SJSA1 (cell line): ENCODE measurements around the gene OCA2. TPM values are rescaled to one million over a fixed set of nuclear protein-coding genes. Genes with fewer than 3 reads are reported as not detected.

Source experiments
- DNase-seq, 2 experiments: peaks; one replicate each; pipeline ENCODE4 v3.0.0-alpha.2; 2015 to 2020; ENCODE audit warnings: low spot score in 2 of 2, low read depth in 1 of 2
- H3K27ac ChIP-seq: fragments of 250-450 bp; sonication (Bioruptor Pico); 2 replicates; pipeline ENCODE4 v1.5.1; 2020; ENCODE audit warnings: mild to moderate bottlenecking, moderate library complexity
- H3K27me3 ChIP-seq: fragments of 250-450 bp; sonication (Bioruptor Pico); replicated peaks from 2 replicates; pipeline ENCODE4 v1.5.1; 2020; ENCODE audit warnings: mild to moderate bottlenecking, moderate library complexity
- H3K36me3 ChIP-seq: fragments of 250-450 bp; sonication (Bioruptor Pico); 2 replicates; pipeline ENCODE4 v1.5.1; 2020; ENCODE audit warnings: mild to moderate bottlenecking
- H3K4me1 ChIP-seq: fragments of 250-450 bp; sonication (Bioruptor Pico); replicated peaks from 2 replicates; pipeline ENCODE4 v1.6.1; 2021; ENCODE audit warnings: mild to moderate bottlenecking
- H3K4me3 ChIP-seq: fragments of 250-450 bp; sonication (Bioruptor Pico); 2 replicates; pipeline ENCODE4 v1.5.1; 2020; ENCODE audit warnings: mild to moderate bottlenecking
- H3K9me3 ChIP-seq: fragments of 250-450 bp; sonication (Bioruptor Pico); replicated peaks from 2 replicates; pipeline ENCODE4 v1.5.1; 2020; ENCODE audit warnings: mild to moderate bottlenecking
- total RNA-seq: library from RNA; depleted of rRNA; stranded (reverse); fragments of >200 nt; shearing (Covaris generic); gene quantifications from 2 replicates; pipeline ENCODE4 v1.2.3, GENCODE V29; 2014

Gene OCA2
- total RNA-seq, 1 experiment from 2014 or later = 0.11 TPM

GRCh38 chr15:27899583-27900285 is 199.4 kb downstream of the OCA2 start:
- no peaks in the 10 kb centered on the region for H3K4me1 ChIP-seq
- no peaks in the 10 kb centered on the region for H3K36me3 ChIP-seq
- no peak overlapping the region for H3K4me3 ChIP-seq
- no peak for DNase-seq
- no peak overlapping the region for H3K27ac ChIP-seq
- no peaks in the 10 kb centered on the region for H3K27me3 ChIP-seq
- H3K9me3 ChIP-seq = no peaks in the 10 kb centered on the region; the same call in 1 of the 2 replicates

- Histone ChIP-seq H3K36me3 (no peaks in the 10 kb centered on the region), H3K4me3 (no peak overlapping the region), H3K27ac (no peak overlapping the region), H3K27me3 (no peaks in the 10 kb centered on the region), H3K9me3 (peaks cover 6% of the 10 kb centered on the region; the same call in 1 of the 2 replicates), H3K4me1 (no peaks in the 10 kb centered on the region)
- no peak for DNase-seq
These were observed 201.6 kb downstream of the OCA2 start for GRCh38 chr15:27897481-27897880.

GRCh38 chr15:27894645-27895044 is 204.5 kb downstream of the OCA2 start:
- no peak overlapping the region for H3K4me3 ChIP-seq
- H3K4me1 ChIP-seq = no peaks in the 10 kb centered on the region
- no peak for DNase-seq
- no peak overlapping the region for H3K27ac ChIP-seq
- H3K36me3 ChIP-seq = no peaks in the 10 kb centered on the region
- peaks cover 6% of the 10 kb centered on the region; the same call in 1 of the 2 replicates for H3K9me3 ChIP-seq
- H3K27me3 ChIP-seq = no peaks in the 10 kb centered on the region

GRCh38 chr15:27889258-27889657 is 209.9 kb downstream of the OCA2 start:
- DNase-seq = no peak
- Histone ChIP-seq H3K27ac (no peak overlapping the region), H3K36me3 (no peaks in the 10 kb centered on the region)

GRCh38 chr15:27885201-27885600 is 213.9 kb downstream of the OCA2 start:
- H3K4me3 ChIP-seq = no peak overlapping the region
- DNase-seq = no peak
- no peaks in the 10 kb centered on the region for H3K27me3 ChIP-seq
- no peak overlapping the region for H3K27ac ChIP-seq
- no peaks in the 10 kb centered on the region for H3K9me3 ChIP-seq
- no peaks in the 10 kb centered on the region for H3K4me1 ChIP-seq
- H3K36me3 ChIP-seq = no peaks in the 10 kb centered on the region

More at GRCh38 chr15:27889258-27889657, 209.9 kb downstream of the OCA2 start:
- Histone ChIP-seq H3K9me3 (peaks cover 4% of the 10 kb centered on the region; the same call in 1 of the 2 replicates), H3K4me1 (no peaks in the 10 kb centered on the region), H3K4me3 (no peak overlapping the region), H3K27me3 (no peaks in the 10 kb centered on the region)

GRCh38 chr15:27884726-27885125 is 214.4 kb downstream of the OCA2 start:
- Histone ChIP-seq H3K27me3 (no peaks in the 10 kb centered on the region), H3K4me1 (no peaks in the 10 kb centered on the region), H3K4me3 (no peak overlapping the region), H3K27ac (no peak overlapping the region), H3K36me3 (no peaks in the 10 kb centered on the region), H3K9me3 (no peaks in the 10 kb centered on the region)
- no peak for DNase-seq

- H3K36me3 ChIP-seq = no peaks in the 10 kb centered on the region
- H3K9me3 ChIP-seq = no peaks in the 10 kb centered on the region
- DNase-seq = no peak
- no peaks in the 10 kb centered on the region for H3K27me3 ChIP-seq
- H3K4me3 ChIP-seq = no peak overlapping the region
- no peak overlapping the region for H3K27ac ChIP-seq
- H3K4me1 ChIP-seq = no peaks in the 10 kb centered on the region
These were observed 220.3 kb downstream of the OCA2 start for GRCh38 chr15:27878841-27879240.

- H3K9me3 ChIP-seq = no peaks in the 10 kb centered on the region
- H3K4me3 ChIP-seq = no peak overlapping the region
- no peaks in the 10 kb centered on the region for H3K36me3 ChIP-seq
- no peak for DNase-seq
- H3K27ac ChIP-seq = no peak overlapping the region
- H3K27me3 ChIP-seq = no peaks in the 10 kb centered on the region
- H3K4me1 ChIP-seq = no peaks in the 10 kb centered on the region
These were observed 225.3 kb downstream of the OCA2 start for GRCh38 chr15:27873828-27874227.

GRCh38 chr15:27873039-27873438 is 226.1 kb downstream of the OCA2 start:
- Histone ChIP-seq H3K27me3 (no peaks in the 10 kb centered on the region), H3K27ac (no peak overlapping the region)

GRCh38 chr15:27872355-27872754 is 226.8 kb downstream of the OCA2 start:
- no peaks in the 10 kb centered on the region for H3K36me3 ChIP-seq
- no peak overlapping the region for H3K27ac ChIP-seq
- no peaks in the 10 kb centered on the region for H3K27me3 ChIP-seq
- no peaks in the 10 kb centered on the region for H3K9me3 ChIP-seq
- H3K4me1 ChIP-seq = no peaks in the 10 kb centered on the region
- DNase-seq = no peak
- no peak overlapping the region for H3K4me3 ChIP-seq

More at GRCh38 chr15:27873039-27873438, 226.1 kb downstream of the OCA2 start:
- no peaks in the 10 kb centered on the region for H3K4me1 ChIP-seq
- no peak overlapping the region for H3K4me3 ChIP-seq
- no peaks in the 10 kb centered on the region for H3K36me3 ChIP-seq
- H3K9me3 ChIP-seq = no peaks in the 10 kb centered on the region
- DNase-seq = no peak

GRCh38 chr15:27871902-27872260 is 227.2 kb downstream of the OCA2 start:
- no peak for DNase-seq
- H3K4me3 ChIP-seq = no peak overlapping the region
- no peaks in the 10 kb centered on the region for H3K4me1 ChIP-seq
- H3K27me3 ChIP-seq = no peaks in the 10 kb centered on the region
- no peaks in the 10 kb centered on the region for H3K36me3 ChIP-seq
- H3K9me3 ChIP-seq = no peaks in the 10 kb centered on the region
- no peak overlapping the region for H3K27ac ChIP-seq

GRCh38 chr15:27871078-27871901 is 227.8 kb downstream of the OCA2 start:
- Histone ChIP-seq H3K4me1 (no peaks in the 10 kb centered on the region), H3K27ac (no peak overlapping the region), H3K36me3 (no peaks in the 10 kb centered on the region), H3K4me3 (no peak overlapping the region), H3K27me3 (no peaks in the 10 kb centered on the region), H3K9me3 (no peaks in the 10 kb centered on the region)
- no peak for DNase-seq

GRCh38 chr15:27870320-27870719 is 228.8 kb downstream of the OCA2 start:
- H3K36me3 ChIP-seq = no peaks in the 10 kb centered on the region
- DNase-seq = no peak
- no peak overlapping the region for H3K27ac ChIP-seq
- no peaks in the 10 kb centered on the region for H3K9me3 ChIP-seq
- no peaks in the 10 kb centered on the region for H3K27me3 ChIP-seq
- no peaks in the 10 kb centered on the region for H3K4me1 ChIP-seq
- no peak overlapping the region for H3K4me3 ChIP-seq

GRCh38 chr15:27869697-27870281 is 229.3 kb downstream of the OCA2 start:
- H3K4me3 ChIP-seq = no peak overlapping the region
- no peak overlapping the region for H3K27ac ChIP-seq
- no peaks in the 10 kb centered on the region for H3K36me3 ChIP-seq
- H3K4me1 ChIP-seq = no peaks in the 10 kb centered on the region
- no peaks in the 10 kb centered on the region for H3K27me3 ChIP-seq
- no peak for DNase-seq
- no peaks in the 10 kb centered on the region for H3K9me3 ChIP-seq
